PC-9 (cell line): ENCODE measurements around the gene SLC25A25. TPM values are rescaled to one million over a fixed set of nuclear protein-coding genes. Genes with fewer than 3 reads are reported as not detected.

Source experiments
- BruUV-seq: library from RNA; stranded (reverse); fragments of 400-500 nt; replicated peaks from 2 replicates; lab custom pipeline; 2021; lab: Mats Ljungman, UMichigan
- CTCF ChIA-PET: fragments of 300-600 bp; sonication (Branson Sonifier 250); formaldehyde crosslinking; loops from one replicate; lab custom pipeline; 2022; ENCODE audit warnings: antibody characterized with exemption; lab: Charles Lee
- POLR2A ChIA-PET: fragments of 300-600 bp; sonication (Branson Sonifier 250); formaldehyde crosslinking; loops from one replicate; lab custom pipeline; 2022; ENCODE audit warnings: antibody characterized with exemption; ENCODE audit not compliant: unreplicated experiment; lab: Charles Lee
- DNase-seq, 2 experiments: peaks; one replicate each; pipeline versions ENCODE4 v3.0.0 to v3.0.0-alpha.2; 2015 to 2022; ENCODE audit warnings: mixed read lengths in 1 of 2
- H2AFZ ChIP-seq: fragments of 200-600 bp; sonication (generic); 2 replicates; pipeline ENCODE4 v1.8.1; 2017; ENCODE audit warnings: antibody characterized with exemption
- H3F3A ChIP-seq: fragments of 200-600 bp; sonication (generic); 2 replicates; pipeline ENCODE4 v1.8.1; 2017; ENCODE audit warnings: antibody characterized with exemption, mild to moderate bottlenecking, low read depth; ENCODE audit not compliant: insufficient read depth
- H3K27ac ChIP-seq: fragments of 200-600 bp; sonication (generic); 2 replicates; pipeline ENCODE4 v1.6.1; 2016; ENCODE audit warnings: mixed run types
- H3K27me3 ChIP-seq: fragments of 200-600 bp; sonication (generic); 2 replicates; pipeline ENCODE4 v1.6.1; 2016; ENCODE audit warnings: low read depth, mixed run types; ENCODE audit not compliant: insufficient read depth
- H3K36me3 ChIP-seq: fragments of 200-600 bp; sonication (generic); 2 replicates; pipeline ENCODE4 v1.6.1; 2016; ENCODE audit warnings: low read depth, mixed run types
- H3K4me1 ChIP-seq: fragments of 200-600 bp; sonication (generic); replicated peaks from 2 replicates; pipeline ENCODE4 v1.6.1; 2016; ENCODE audit warnings: mixed run types; ENCODE audit not compliant: insufficient read depth
- H3K4me2 ChIP-seq: fragments of 200-600 bp; sonication (generic); 2 replicates; pipeline ENCODE4 v1.6.1; 2017; ENCODE audit warnings: mixed run types
- H3K4me3 ChIP-seq: fragments of 200-600 bp; sonication (generic); 2 replicates; pipeline ENCODE4 v1.6.1; 2016; ENCODE audit warnings: mixed run types
- H3K79me2 ChIP-seq: fragments of 200-600 bp; sonication (generic); 2 replicates; pipeline ENCODE4 v1.6.1; 2017; ENCODE audit warnings: low read depth, mixed run types
- H3K9me2 ChIP-seq: fragments of 200-600 bp; sonication (generic); 2 replicates; pipeline ENCODE4 v1.8.1; 2017; ENCODE audit warnings: mild to moderate bottlenecking; ENCODE audit not compliant: insufficient read depth
- H3K9me3 ChIP-seq: fragments of 200-600 bp; sonication (generic); 2 replicates; pipeline ENCODE4 v1.8.1; 2016; ENCODE audit warnings: low read depth; ENCODE audit not compliant: insufficient read depth
- H4K20me1 ChIP-seq: fragments of 200-600 bp; sonication (generic); 2 replicates; pipeline ENCODE4 v1.8.1; 2017; ENCODE audit not compliant: insufficient read depth
- EZH2 ChIP-seq: fragments of 200-600 bp; sonication (generic); IDR thresholded peaks from 2 replicates; pipeline ENCODE4 v1.8.0; 2017; ENCODE audit warnings: antibody characterized with exemption, low read depth
- intact Hi-C: fragments of 100-400 bp; cut with micrococcal nuclease; formaldehyde crosslinking; loops from one replicate; pipeline ENCODE4 v1.10.0; 2022; ENCODE audit not compliant: unreplicated experiment
- total RNA-seq: library from RNA; stranded (reverse); gene quantifications from 2 replicates; pipeline ENCODE4 v1.2.3, GENCODE V29; 2021
- TF ChIP-seq, protein P1 (sequence below): fragments of 200-600 bp; sonication (generic); conservative IDR thresholded peaks from 2 replicates; pipeline ENCODE4 v1.6.1; 2017; ENCODE audit warnings: mixed run types, antibody characterized with exemption, mild to moderate bottlenecking, moderate library complexity

SLC25A25 gene
- total RNA-seq, 1 experiment from 2014 or later, result 11.7 TPM

DNA sequence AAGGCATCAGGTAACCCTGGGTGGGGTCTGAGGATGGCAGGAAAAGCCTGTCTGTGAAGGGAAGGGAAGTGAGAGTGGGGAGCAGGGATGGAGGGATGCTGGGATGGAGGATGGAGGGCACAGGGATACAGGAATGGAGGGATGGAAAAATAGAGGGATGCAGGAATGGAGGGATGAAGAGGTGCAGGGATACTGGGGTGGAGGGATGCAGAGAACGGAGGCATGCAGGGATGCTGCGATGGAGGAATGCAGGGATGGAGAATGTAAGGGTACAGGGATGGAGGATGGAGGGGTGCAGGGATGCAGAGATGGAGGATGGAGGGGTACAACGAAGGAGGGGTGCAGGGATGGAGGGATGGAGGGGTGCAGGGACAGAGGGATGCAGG lies 50.4 kb downstream of the SLC25A25 start:
- Histone ChIP-seq H2AFZ (no peak overlapping the region), H3K9me2 (no peaks in the 10 kb centered on the region), H3F3A (peaks cover 10% of the 10 kb centered on the region; the same call in 1 of the 2 replicates), H3K4me3 (no peak overlapping the region), H3K79me2 (no peaks in the 10 kb centered on the region), H3K4me1 (no peaks in the 10 kb centered on the region), H3K4me2 (no peak overlapping the region; the same call in 1 of the 2 replicates), H3K27ac (no peak overlapping the region), H3K27me3 (no peaks in the 10 kb centered on the region), H3K36me3 (no peaks in the 10 kb centered on the region), H3K9me3 (no peaks in the 10 kb centered on the region), H4K20me1 (peaks cover 3% of the 10 kb centered on the region; the same call in 1 of the 2 replicates)
- ChIA-PET CTCF (interaction anchor here (1.0 to 1.5 kb wide), 4 partner anchors 11 to 362 kb away, joined by 3 to 8 read pairs (median 6); no protein-coding TSS in a partner anchor), POLR2A (no interaction called here)
- intact Hi-C loops, result loop anchor here (5.0 kb wide), 1 partner anchor 66 kb away; no protein-coding TSS in a partner anchor
- BruUV-seq, result no TSS peak
- no peak for TF ChIP-seq EZH2
- TF ChIP-seq, protein P1, sequence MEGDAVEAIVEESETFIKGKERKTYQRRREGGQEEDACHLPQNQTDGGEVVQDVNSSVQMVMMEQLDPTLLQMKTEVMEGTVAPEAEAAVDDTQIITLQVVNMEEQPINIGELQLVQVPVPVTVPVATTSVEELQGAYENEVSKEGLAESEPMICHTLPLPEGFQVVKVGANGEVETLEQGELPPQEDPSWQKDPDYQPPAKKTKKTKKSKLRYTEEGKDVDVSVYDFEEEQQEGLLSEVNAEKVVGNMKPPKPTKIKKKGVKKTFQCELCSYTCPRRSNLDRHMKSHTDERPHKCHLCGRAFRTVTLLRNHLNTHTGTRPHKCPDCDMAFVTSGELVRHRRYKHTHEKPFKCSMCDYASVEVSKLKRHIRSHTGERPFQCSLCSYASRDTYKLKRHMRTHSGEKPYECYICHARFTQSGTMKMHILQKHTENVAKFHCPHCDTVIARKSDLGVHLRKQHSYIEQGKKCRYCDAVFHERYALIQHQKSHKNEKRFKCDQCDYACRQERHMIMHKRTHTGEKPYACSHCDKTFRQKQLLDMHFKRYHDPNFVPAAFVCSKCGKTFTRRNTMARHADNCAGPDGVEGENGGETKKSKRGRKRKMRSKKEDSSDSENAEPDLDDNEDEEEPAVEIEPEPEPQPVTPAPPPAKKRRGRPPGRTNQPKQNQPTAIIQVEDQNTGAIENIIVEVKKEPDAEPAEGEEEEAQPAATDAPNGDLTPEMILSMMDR, result no peak
- no peak for DNase-seq

DNA sequence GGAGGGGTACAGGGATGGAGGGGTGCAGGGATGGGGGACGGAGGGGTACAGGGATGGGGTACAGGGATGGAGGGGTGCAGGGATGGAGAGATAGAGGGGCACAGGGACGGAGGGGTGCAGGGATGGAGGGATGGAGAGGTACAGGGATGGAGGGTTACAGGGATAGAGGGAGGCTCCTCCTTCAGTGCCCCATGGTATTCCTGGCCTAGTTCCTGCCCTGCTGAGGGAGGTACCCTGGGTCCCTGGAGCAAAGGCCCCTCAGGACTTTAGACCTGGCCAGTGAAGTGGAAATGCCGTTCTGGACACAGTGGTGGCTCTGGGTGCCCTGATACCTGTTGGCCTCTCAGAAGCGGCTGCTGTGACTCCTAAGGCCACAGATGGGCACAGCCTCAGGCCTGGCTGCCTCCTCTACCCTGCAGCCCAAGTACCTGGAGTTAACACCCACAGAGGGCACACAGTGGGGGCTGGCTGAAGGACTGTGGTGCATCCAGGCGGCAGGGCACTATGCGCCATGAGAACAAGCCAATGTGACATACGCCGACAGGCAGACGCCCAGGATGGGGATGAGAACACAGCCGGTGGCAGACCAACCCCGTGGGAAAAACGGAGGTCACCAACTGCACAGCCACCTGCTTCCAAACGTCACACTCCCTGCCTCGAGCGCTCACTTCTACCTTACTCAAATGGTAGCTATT lies 51.1 kb downstream of the SLC25A25 start:
- Histone ChIP-seq H3K9me2 (no peaks in the 10 kb centered on the region), H3K27me3 (no peaks in the 10 kb centered on the region), H3K4me2 (no peak overlapping the region), H3K79me2 (peaks cover under 1% of the 10 kb centered on the region; the same call in 1 of the 2 replicates), H3K36me3 (no peaks in the 10 kb centered on the region), H4K20me1 (peaks cover 3% of the 10 kb centered on the region; the same call in 1 of the 2 replicates), H3F3A (peaks cover 10% of the 10 kb centered on the region; the same call in 1 of the 2 replicates), H3K27ac (no peak overlapping the region), H3K9me3 (no peaks in the 10 kb centered on the region), H3K4me3 (no peak overlapping the region), H2AFZ (no peak overlapping the region), H3K4me1 (no peaks in the 10 kb centered on the region)
- no peak for DNase-seq
- TF ChIP-seq, protein P1, result no peak
- no peak for TF ChIP-seq EZH2
- BruUV-seq, result no TSS peak
- POLR2A ChIA-PET, result no interaction called here
- intact Hi-C loops, result loop anchor here (5.0 kb wide), 1 partner anchor 67 kb away; no protein-coding TSS in a partner anchor
- CTCF ChIA-PET, result interaction anchor here (0.7 kb wide), 2 partner anchors 25 to 56 kb away, joined by 3 read pairs; no protein-coding TSS in a partner anchor

DNA sequence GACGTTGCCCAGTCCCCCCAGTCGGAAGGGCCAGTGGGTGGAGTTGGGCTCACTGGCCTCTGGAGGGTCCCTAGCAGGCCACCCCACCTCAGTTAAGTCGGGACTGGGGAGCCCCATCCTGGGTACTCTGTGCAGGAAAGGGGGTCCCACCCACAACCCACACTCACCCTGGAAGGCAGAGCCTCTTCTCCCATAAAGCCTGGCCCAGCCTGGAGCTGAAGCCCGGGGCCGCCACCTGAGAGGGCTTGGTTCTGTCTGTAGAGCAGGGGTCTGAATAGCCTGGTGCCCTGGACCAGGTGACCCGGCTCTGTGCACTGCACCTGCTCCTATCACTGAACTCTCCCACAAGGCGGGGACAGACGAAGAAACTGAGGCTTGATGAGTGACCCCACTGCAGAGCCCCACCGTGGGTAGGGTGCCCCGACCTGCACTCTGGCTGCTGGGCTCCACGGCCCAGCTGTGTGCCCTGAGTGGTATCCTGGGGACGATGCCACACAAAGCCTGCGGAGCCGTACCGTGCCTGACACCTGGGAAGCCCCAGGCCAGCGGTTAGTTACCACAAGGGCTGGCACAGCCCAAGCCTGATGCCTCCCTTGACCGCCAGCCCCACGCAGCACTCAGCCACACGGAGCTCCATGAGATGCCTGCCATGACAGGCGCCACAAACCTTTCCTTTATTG lies 52.2 kb downstream of the SLC25A25 start:
- Histone ChIP-seq H3K27me3 (no peaks in the 10 kb centered on the region), H3K9me2 (no peaks in the 10 kb centered on the region), H3K36me3 (no peaks in the 10 kb centered on the region), H3F3A (peaks cover 10% of the 10 kb centered on the region; the same call in 1 of the 2 replicates), H2AFZ (no peak overlapping the region), H3K4me1 (no peaks in the 10 kb centered on the region), H3K27ac (no peak overlapping the region), H3K4me3 (no peak overlapping the region), H3K4me2 (no peak overlapping the region), H4K20me1 (peaks cover 11% of the 10 kb centered on the region), H3K9me3 (no peaks in the 10 kb centered on the region), H3K79me2 (peaks cover 10% of the 10 kb centered on the region; the same call in 1 of the 2 replicates)
- no peak for DNase-seq
- TF ChIP-seq, protein P1, result no peak
- TF ChIP-seq EZH2, result no peak
- POLR2A ChIA-PET, result no interaction called here
- BruUV-seq, result no TSS peak
- CTCF ChIA-PET, result interaction anchor here (0.7 kb wide), 2 partner anchors 24 to 55 kb away, joined by 3 read pairs; no protein-coding TSS in a partner anchor
- intact Hi-C loops, result no loop called here
